DOHH2 (cell line): Measurements from ENCODE around the gene FLYWCH1.

Experiments used
- H3F3A ChIP-seq: fragments of 200-600 bp; sonication (generic), shearing (Covaris generic); 2 replicates; pipeline ENCODE4 v1.6.0; 2016; ENCODE audit warnings: antibody characterized with exemption, mild to moderate bottlenecking; ENCODE audit not compliant: control insufficient read depth, insufficient read depth
- H3K27ac ChIP-seq: fragments of 200-600 bp; sonication (generic); 2 replicates; pipeline ENCODE4 v1.5.1; 2014; ENCODE audit warnings: low read depth, mild to moderate bottlenecking, low read length, moderate library complexity
- H3K27me3 ChIP-seq: fragments of 200-600 bp; sonication (generic); 2 replicates; pipeline ENCODE4 v1.6.1; 2014; ENCODE audit warnings: mild to moderate bottlenecking, low read length, mixed read lengths; ENCODE audit not compliant: control insufficient read depth
- H3K36me3 ChIP-seq: fragments of 200-600 bp; sonication (generic); 2 replicates; pipeline ENCODE4 v1.6.1; 2014; ENCODE audit warnings: mild to moderate bottlenecking, low read length, moderate library complexity, mixed read lengths; ENCODE audit not compliant: control insufficient read depth
- H3K4me1 ChIP-seq: fragments of 200-600 bp; sonication (generic); 2 replicates; pipeline ENCODE4 v1.6.1; 2014; ENCODE audit warnings: mild to moderate bottlenecking, low read length, mixed read lengths; ENCODE audit not compliant: control insufficient read depth
- H3K4me2 ChIP-seq: fragments of 200-600 bp; sonication (generic); 2 replicates; pipeline ENCODE4 v1.6.0; 2014; ENCODE audit warnings: mild to moderate bottlenecking, low read length, moderate library complexity
- H3K4me3 ChIP-seq: fragments of 200-600 bp; sonication (generic); 2 replicates; pipeline ENCODE4 v1.5.1; 2014; ENCODE audit warnings: mild to moderate bottlenecking, low read length, mixed read lengths
- H3K79me2 ChIP-seq: fragments of 200-600 bp; sonication (generic); 2 replicates; pipeline ENCODE4 v1.6.1; 2014; ENCODE audit warnings: mild to moderate bottlenecking, low read length, mixed read lengths; ENCODE audit not compliant: control insufficient read depth
- H3K9me2 ChIP-seq: fragments of 200-600 bp; sonication (generic); replicated peaks from 2 replicates; pipeline ENCODE4 v1.6.1; 2014; ENCODE audit warnings: mild to moderate bottlenecking, low read length, mixed read lengths; ENCODE audit not compliant: control insufficient read depth
- H3K9me3 ChIP-seq: fragments of 200-600 bp; sonication (generic); 2 replicates; pipeline ENCODE4 v1.6.1; 2014; ENCODE audit warnings: antibody characterized with exemption, low read length, mixed read lengths; ENCODE audit not compliant: control insufficient read depth, insufficient read depth
- H4K20me1 ChIP-seq: fragments of 200-600 bp; sonication (generic); 2 replicates; pipeline ENCODE4 v1.6.0; 2014; ENCODE audit warnings: low read depth, mild to moderate bottlenecking, antibody characterized with exemption, low read length, moderate library complexity; ENCODE audit not compliant: control insufficient read depth, insufficient read depth
- CTCF ChIP-seq: fragments of 200-600 bp; sonication (generic); IDR thresholded peaks from one replicate; pipeline ENCODE4 v1.5.1; 2014; ENCODE audit warnings: antibody characterized with exemption, mild to moderate bottlenecking, low read depth, low read length; ENCODE audit not compliant: poor library complexity, severe bottlenecking
- EZH2phosphoT487 ChIP-seq: fragments of 200-600 bp; sonication (generic); IDR thresholded peaks from 2 replicates; pipeline ENCODE4 v1.6.1; 2017; ENCODE audit warnings: borderline replicate concordance, mild to moderate bottlenecking, antibody characterized with exemption, low read length, moderate library complexity, mixed read lengths

The FLYWCH1 gene

GRCh38 chr16:2963074-2963722 is 51.5 kb downstream of the FLYWCH1 start:
- Histone ChIP-seq H3K27ac (peak overlapping the region; percentile 86), H4K20me1 (no peaks in the 10 kb centered on the region), H3K36me3 (peaks cover 15% of the 10 kb centered on the region), H3F3A (peaks cover 25% of the 10 kb centered on the region), H3K79me2 (peaks cover 8% of the 10 kb centered on the region; the same call in 1 of the 2 replicates), H3K4me3 (peak overlapping the region; percentile 92), H3K27me3 (peaks cover 7% of the 10 kb centered on the region; the same call in 1 of the 2 replicates), H3K4me1 (peaks cover 69% of the 10 kb centered on the region), H3K9me3 (no peaks in the 10 kb centered on the region), H3K4me2 (peak overlapping the region; percentile 92), H3K9me2 (no peaks in the 10 kb centered on the region)
- TF ChIP-seq CTCF (no peak), EZH2phosphoT487 (no peak)

GRCh38 chr16:2963723-2964474 is 52.2 kb downstream of the FLYWCH1 start, which contains the start of gene KREMEN2:
Gene KREMEN2, plus strand, starts transcription at chr16:2964275. Its CDS starts 246 bp downstream, at chr16:2964521.
- no peaks in the 10 kb centered on the region for H3K9me3 ChIP-seq

GRCh38 chr16:2964475-2965336 is 53.0 kb downstream of the FLYWCH1 start:
- peaks cover 13% of the 10 kb centered on the region for H3K79me2 ChIP-seq
- TF ChIP-seq CTCF (peak; percentile 9), EZH2phosphoT487 (no peak)
- peak overlapping the region; percentile 92 for H3K4me3 ChIP-seq
- H3K4me1 ChIP-seq: peaks cover 72% of the 10 kb centered on the region
- H3K4me2 ChIP-seq: peak overlapping the region; percentile 97
- H3K36me3 ChIP-seq: peaks cover 18% of the 10 kb centered on the region
- no peaks in the 10 kb centered on the region for H3K9me2 ChIP-seq
- H3K9me3 ChIP-seq: no peaks in the 10 kb centered on the region
- H3K27me3 ChIP-seq: 0 out of 2 replicates have a peak, but pooled peaks cover 2% of the 10 kb centered on the region
- H3K27ac ChIP-seq: peak overlapping the region; percentile 86
- H4K20me1 ChIP-seq: no peaks in the 10 kb centered on the region
- H3F3A ChIP-seq: peaks cover 28% of the 10 kb centered on the region

More at GRCh38 chr16:2963723-2964474, 52.2 kb downstream of the FLYWCH1 start, which contains the start of gene KREMEN2:
- peaks cover 8% of the 10 kb centered on the region; the same call in 1 of the 2 replicates for H3K79me2 ChIP-seq
- peak within 1 kb of the TSS; percentile 86 for H3K27ac ChIP-seq
- H3K4me2 ChIP-seq: peak within 1 kb of the TSS; percentile 97
- TF ChIP-seq CTCF (peak; percentile 36), EZH2phosphoT487 (no peak)
- peak within 1 kb of the TSS; percentile 92 for H3K4me3 ChIP-seq
- peaks cover 15% of the 10 kb centered on the region for H3K36me3 ChIP-seq
- H3F3A ChIP-seq: peaks cover 28% of the 10 kb centered on the region
- no peaks in the 10 kb centered on the region for H3K9me2 ChIP-seq
- peaks cover 76% of the 10 kb centered on the region for H3K4me1 ChIP-seq
- no peaks in the 10 kb centered on the region for H4K20me1 ChIP-seq
- H3K27me3 ChIP-seq: peaks cover 7% of the 10 kb centered on the region; the same call in 1 of the 2 replicates
